ENCODE measurements around the gene ILF3. TPM values are rescaled to one million over a fixed set of nuclear protein-coding genes. Genes with fewer than 3 reads are reported as not detected.

The ILF3 gene
- total RNA-seq, 1 experiment from 2014 or later = 326 TPM

GRCh38 chr19:10686661-10687517 lies 32.7 kb downstream of the ILF3 start:
- H3K27ac ChIP-seq = no peak overlapping the region
- H2AFZ ChIP-seq = no peak overlapping the region
- intact Hi-C loops (cut with micrococcal nuclease; ENCODE audit: unreplicated experiment) = no loop called here
- no peak overlapping the region for H3K4me2 ChIP-seq
- TF ChIP-seq EZH2 (IDR thresholded peaks at IDR 0.05; ENCODE audit: low read depth) = no peak
- TF ChIP-seq CTCF (conservative IDR thresholded peaks at IDR 0.05) = no peak
- no peaks in the 10 kb centered on the region for H3K27me3 ChIP-seq (ENCODE audit: insufficient read depth, low read depth)
- peak in 1 of 2 experiments; percentile 19 for DNase-seq
- ChIA-PET CTCF (no interaction called here), POLR2A (ENCODE audit: unreplicated experiment) (no interaction called here)
- peaks cover 52% of the 10 kb centered on the region for H3F3A ChIP-seq (ENCODE audit: insufficient read depth, low read depth)
- H3K79me2 ChIP-seq (ENCODE audit: low read depth) = peaks cover 2% of the 10 kb centered on the region; the same call in 1 of the 2 replicates
- H4K20me1 ChIP-seq (ENCODE audit: insufficient read depth) = peaks cover 88% of the 10 kb centered on the region
- H3K9me2 ChIP-seq (ENCODE audit: insufficient read depth) = no peaks in the 10 kb centered on the region
- no peaks in the 10 kb centered on the region for H3K4me1 ChIP-seq (replicated peaks; ENCODE audit: insufficient read depth)
- BruUV-seq (replicated peaks) = no TSS peak
- no peaks in the 10 kb centered on the region for H3K9me3 ChIP-seq (ENCODE audit: insufficient read depth, low read depth)
- H3K4me3 ChIP-seq = no peak overlapping the region
- peaks cover 36% of the 10 kb centered on the region for H3K36me3 ChIP-seq (ENCODE audit: low read depth)

- H3F3A ChIP-seq (ENCODE audit: insufficient read depth, low read depth) = peaks cover 52% of the 10 kb centered on the region
- CTCF ChIA-PET = no interaction called here
- H3K27me3 ChIP-seq (ENCODE audit: insufficient read depth, low read depth) = no peaks in the 10 kb centered on the region
- peaks cover 31% of the 10 kb centered on the region for H3K36me3 ChIP-seq (ENCODE audit: low read depth)
- no peaks in the 10 kb centered on the region for H3K4me1 ChIP-seq (replicated peaks; ENCODE audit: insufficient read depth)
- H4K20me1 ChIP-seq (ENCODE audit: insufficient read depth) = peaks cover 88% of the 10 kb centered on the region
- no peak overlapping the region for H3K27ac ChIP-seq
- H3K4me2 ChIP-seq = no peak overlapping the region
- H3K4me3 ChIP-seq = no peak overlapping the region
- BruUV-seq (replicated peaks) = no TSS peak
- no peaks in the 10 kb centered on the region for H3K79me2 ChIP-seq (ENCODE audit: low read depth)
- no peak for TF ChIP-seq CTCF (conservative IDR thresholded peaks at IDR 0.05)
- no peak for TF ChIP-seq EZH2 (IDR thresholded peaks at IDR 0.05; ENCODE audit: low read depth)
- POLR2A ChIA-PET (ENCODE audit: unreplicated experiment) = interaction anchor here (0.6 kb wide), 1 partner anchor 248 kb away, joined by 5 read pairs; no protein-coding TSS in a partner anchor
- DNase-seq = no peak
- no peaks in the 10 kb centered on the region for H3K9me2 ChIP-seq (ENCODE audit: insufficient read depth)
- intact Hi-C loops (cut with micrococcal nuclease; ENCODE audit: unreplicated experiment) = no loop called here
- H3K9me3 ChIP-seq (ENCODE audit: insufficient read depth, low read depth) = no peaks in the 10 kb centered on the region
- H2AFZ ChIP-seq = no peak overlapping the region
Measured at GRCh38 chr19:10687518-10688288, 33.6 kb downstream of the ILF3 start.

GRCh38 chr19:10688545-10689280 lies 34.6 kb downstream of the ILF3 start:
- peaks cover 22% of the 10 kb centered on the region for H3K36me3 ChIP-seq (ENCODE audit: low read depth)
- H3K79me2 ChIP-seq (ENCODE audit: low read depth) = no peaks in the 10 kb centered on the region
- no peaks in the 10 kb centered on the region for H3K27me3 ChIP-seq (ENCODE audit: insufficient read depth, low read depth)
- peaks cover 86% of the 10 kb centered on the region for H4K20me1 ChIP-seq (ENCODE audit: insufficient read depth)
- peaks cover 52% of the 10 kb centered on the region; the same call in 1 of the 2 replicates for H3F3A ChIP-seq (ENCODE audit: insufficient read depth, low read depth)
- no peak overlapping the region for H3K27ac ChIP-seq
- TF ChIP-seq EZH2 (IDR thresholded peaks at IDR 0.05; ENCODE audit: low read depth) (no peak), CTCF (conservative IDR thresholded peaks at IDR 0.05) (no peak)
- no peak overlapping the region for H3K4me3 ChIP-seq
- H3K9me3 ChIP-seq (ENCODE audit: insufficient read depth, low read depth) = no peaks in the 10 kb centered on the region
- DNase-seq = peak in 1 of 2 experiments; percentile 32
- intact Hi-C loops (cut with micrococcal nuclease; ENCODE audit: unreplicated experiment) = no loop called here
- H3K9me2 ChIP-seq (ENCODE audit: insufficient read depth) = no peaks in the 10 kb centered on the region
- CTCF ChIA-PET = interaction anchor here (0.6 kb wide), 1 partner anchor 16 kb away, joined by 6 read pairs; no protein-coding TSS in a partner anchor
- H3K4me1 ChIP-seq (replicated peaks; ENCODE audit: insufficient read depth) = no peaks in the 10 kb centered on the region
- no TSS peak for BruUV-seq (replicated peaks)
- H3K4me2 ChIP-seq = no peak overlapping the region
- no peak overlapping the region for H2AFZ ChIP-seq
- POLR2A ChIA-PET (ENCODE audit: unreplicated experiment) = interaction anchor here (0.6 kb wide), 1 partner anchor 249 kb away, joined by 5 read pairs; no protein-coding TSS in a partner anchor

Measured in PC-9 (cell line).